Measurements from ENCODE around the gene ALDH5A1.

DNA sequence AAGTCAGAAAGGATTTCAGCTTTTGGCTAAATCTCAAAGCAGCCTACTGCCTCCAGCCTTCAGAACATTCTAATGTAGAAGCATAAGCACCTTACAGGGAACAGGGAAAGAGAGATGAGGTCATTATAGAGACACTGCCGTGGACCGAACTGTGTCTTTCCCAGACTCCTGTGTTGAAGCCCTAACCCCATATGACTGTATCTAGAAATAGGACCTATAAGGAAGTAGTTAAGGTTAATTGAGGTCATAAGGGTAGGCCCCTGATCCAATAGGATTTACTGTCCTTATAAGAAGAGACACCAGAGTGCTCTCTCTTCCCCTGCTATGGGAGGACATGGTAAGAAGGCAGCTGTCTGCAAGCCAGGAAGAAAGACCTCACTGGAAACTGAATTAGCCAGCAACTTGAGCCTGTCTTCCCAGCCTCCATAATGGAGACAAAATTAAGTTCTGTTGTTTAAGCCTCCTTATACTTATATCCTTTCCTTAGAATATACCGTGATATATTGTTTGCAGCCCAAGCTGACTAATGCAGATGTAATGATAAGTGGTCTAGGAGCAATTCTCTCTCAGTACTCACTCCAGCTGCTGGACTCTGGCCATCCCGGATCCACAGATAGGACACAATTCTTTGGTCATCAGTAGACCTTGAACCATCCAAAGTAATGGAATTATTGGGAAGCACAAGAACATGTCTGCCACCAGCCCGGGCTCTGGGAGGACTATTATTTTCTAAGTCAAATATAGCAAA, 71.4 kb downstream of the ALDH5A1 start:
- TF ChIP-seq TAF1 (IDR thresholded peaks at IDR 0.05; ENCODE audit: borderline replicate concordance, insufficient read depth, low read length), result no peak
- no peak for TF ChIP-seq SIN3A (IDR thresholded peaks at IDR 0.05; ENCODE audit: borderline replicate concordance, insufficient read depth, low read length)
- no peak for TF ChIP-seq POLR2AphosphoS5 (IDR thresholded peaks at IDR 0.05; ENCODE audit: low read depth, low read length)
- TF ChIP-seq, protein P1, sequence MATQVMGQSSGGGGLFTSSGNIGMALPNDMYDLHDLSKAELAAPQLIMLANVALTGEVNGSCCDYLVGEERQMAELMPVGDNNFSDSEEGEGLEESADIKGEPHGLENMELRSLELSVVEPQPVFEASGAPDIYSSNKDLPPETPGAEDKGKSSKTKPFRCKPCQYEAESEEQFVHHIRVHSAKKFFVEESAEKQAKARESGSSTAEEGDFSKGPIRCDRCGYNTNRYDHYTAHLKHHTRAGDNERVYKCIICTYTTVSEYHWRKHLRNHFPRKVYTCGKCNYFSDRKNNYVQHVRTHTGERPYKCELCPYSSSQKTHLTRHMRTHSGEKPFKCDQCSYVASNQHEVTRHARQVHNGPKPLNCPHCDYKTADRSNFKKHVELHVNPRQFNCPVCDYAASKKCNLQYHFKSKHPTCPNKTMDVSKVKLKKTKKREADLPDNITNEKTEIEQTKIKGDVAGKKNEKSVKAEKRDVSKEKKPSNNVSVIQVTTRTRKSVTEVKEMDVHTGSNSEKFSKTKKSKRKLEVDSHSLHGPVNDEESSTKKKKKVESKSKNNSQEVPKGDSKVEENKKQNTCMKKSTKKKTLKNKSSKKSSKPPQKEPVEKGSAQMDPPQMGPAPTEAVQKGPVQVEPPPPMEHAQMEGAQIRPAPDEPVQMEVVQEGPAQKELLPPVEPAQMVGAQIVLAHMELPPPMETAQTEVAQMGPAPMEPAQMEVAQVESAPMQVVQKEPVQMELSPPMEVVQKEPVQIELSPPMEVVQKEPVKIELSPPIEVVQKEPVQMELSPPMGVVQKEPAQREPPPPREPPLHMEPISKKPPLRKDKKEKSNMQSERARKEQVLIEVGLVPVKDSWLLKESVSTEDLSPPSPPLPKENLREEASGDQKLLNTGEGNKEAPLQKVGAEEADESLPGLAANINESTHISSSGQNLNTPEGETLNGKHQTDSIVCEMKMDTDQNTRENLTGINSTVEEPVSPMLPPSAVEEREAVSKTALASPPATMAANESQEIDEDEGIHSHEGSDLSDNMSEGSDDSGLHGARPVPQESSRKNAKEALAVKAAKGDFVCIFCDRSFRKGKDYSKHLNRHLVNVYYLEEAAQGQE (IDR thresholded peaks at IDR 0.05; ENCODE audit: insufficient read depth in 1 of 2, low read depth in 2 of 2, low read length in 2 of 2), result no peak
- no peak for TF ChIP-seq FOXP2 (optimal IDR thresholded peaks at IDR 0.05; ENCODE audit: borderline replicate concordance, extremely low read depth, extremely low read length, insufficient read depth)

Data from PFSK-1 (cell line).